H1 (cell line): Measurements from ENCODE around the gene SLC9A3. TPM values are rescaled to one million over a fixed set of nuclear protein-coding genes. Genes with fewer than 3 reads are reported as not detected.

Experiments
- PHF8 ChIP-seq: fragments of 200-600 bp; sonication (generic); conservative IDR thresholded peaks from 2 replicates; pipeline ENCODE4 v1.7.1; 2012; ENCODE audit warnings: low read depth, mild to moderate bottlenecking, inconsistent platforms, low read length, moderate library complexity
- SUZ12 ChIP-seq: fragments of 200-600 bp; sonication (generic); IDR thresholded peaks from 2 replicates; pipeline ENCODE4 v1.6.1; 2012; ENCODE audit warnings: mild to moderate bottlenecking, inconsistent platforms, low read length, moderate library complexity, mixed read lengths
- polyA plus RNA-seq, 7 experiments: library from polyadenylated mRNA; depleted of rRNA in 3 of 7; stranded (reverse) in 5 of 7; unstranded in 2 of 7; fragments of >200 nt in 5 of 7; fragments of 200-250 nt in 2 of 7; gene quantifications; 1 replicate in 5 of 7; 2 replicates in 1 of 7; 4 replicates in 1 of 7; pipeline versions ENCODE4 v1.2.1 to v1.2.3, GENCODE V29; 2011 to 2013; ENCODE audit warnings: missing spikeins in 2 of 7, mixed read lengths in 2 of 7
- total RNA-seq: library from RNA; stranded (reverse); fragmentation: NEBNext Ultra II Directional; extraction: Animal tissue kit (Norgen Biotek cat#: 25700); gene quantifications from 2 replicates; pipeline ENCODE4 v1.2.1, GENCODE V29; 2021

The SLC9A3 gene
- total and polyA plus RNA-seq, 2 of the 8 experiments (the other 6 are each of a cell fraction or from before 2014, with no cell fraction given), result 0.95 to 1.0 TPM

- TF ChIP-seq PHF8, result no peak
- no peak for TF ChIP-seq SUZ12
These were observed 46.4 kb downstream of the SLC9A3 start (continued) for GRCh38 chr5:477871-478270.
